Naive thymus-derived CD4-positive, alpha-beta T cell (primary cell): Measurements from ENCODE around the gene ZNF521. TPM values are rescaled to one million over a fixed set of nuclear protein-coding genes. Genes with fewer than 3 reads are reported as not detected.

ENCODE experiments used
- ATAC-seq: fragments of 150-1000 bp; cut with Tn5 transposase; 2 replicates; pipeline ENCODE4 v1.10.0; 2021; ENCODE audit warnings: mild to moderate bottlenecking, moderate library complexity
- CTCF ChIA-PET: fragments of 350-600 bp; sonication (Branson Sonifier 250); formaldehyde crosslinking; loops from one replicate; lab custom pipeline; 2021; ENCODE audit warnings: antibody characterized with exemption; lab: Charles Lee
- POLR2A ChIA-PET: fragments of 350-600 bp; sonication (Branson Sonifier 250); formaldehyde crosslinking; loops from one replicate; lab custom pipeline; 2021; ENCODE audit warnings: antibody characterized with exemption, inconsistent platforms; lab: Charles Lee
- DNase-seq, 9 donors: peaks; one replicate each; pipeline versions ENCODE4 v3.0.0 to v3.0.0-alpha.2; 2020 to 2022; ENCODE audit warnings: mixed read lengths in 1 of 9
- H3K27ac ChIP-seq: one replicate; pipeline ENCODE4 v1.7.0; 2013; ENCODE audit warnings: mild to moderate bottlenecking, low read depth, low read length, moderate library complexity
- H3K27me3 ChIP-seq, 2 donors: one replicate each; pipeline ENCODE4 v1.7.0; 2013; ENCODE audit warnings: low read length in 2 of 2, mild to moderate bottlenecking in 2 of 2, moderate library complexity in 2 of 2; ENCODE audit not compliant: control insufficient read depth in 2 of 2, insufficient read depth in 2 of 2
- H3K36me3 ChIP-seq, 3 experiments: 1 replicate in 2 of 3; 2 replicates in 1 of 3; pipeline ENCODE4 v1.7.0; 2013; ENCODE audit warnings: low read length in 3 of 3, mild to moderate bottlenecking in 3 of 3, moderate library complexity in 1 of 3; ENCODE audit not compliant: insufficient read depth in 3 of 3, control insufficient read depth in 2 of 3
- H3K4me1 ChIP-seq, 2 donors: one replicate each; pipeline ENCODE4 v1.7.0; 2013; ENCODE audit warnings: low read length in 2 of 2, mild to moderate bottlenecking in 2 of 2, moderate library complexity in 1 of 2; ENCODE audit not compliant: control insufficient read depth in 2 of 2, insufficient read depth in 2 of 2
- H3K4me3 ChIP-seq: 2 replicates; pipeline ENCODE4 v1.7.0; 2013; ENCODE audit warnings: mild to moderate bottlenecking, low read length
- H3K9me3 ChIP-seq, 3 experiments: 1 replicate in 2 of 3; 2 replicates in 1 of 3; pipeline ENCODE4 v1.7.0; 2013; ENCODE audit warnings: low read length in 3 of 3; ENCODE audit not compliant: control insufficient read depth in 2 of 3
- H3K27ac Mint-ChIP-seq, 9 donors: one replicate each; pipeline ENCODE4 v1.8.0; 2020 to 2022; ENCODE audit warnings: mixed read lengths in 9 of 9, mild to moderate bottlenecking in 8 of 9, moderate library complexity in 5 of 9, inconsistent platforms in 2 of 9
- H3K27me3 Mint-ChIP-seq, 5 donors: one replicate each; pipeline ENCODE4 v1.8.0; 2021 to 2022; ENCODE audit warnings: mixed read lengths in 5 of 5, mild to moderate bottlenecking in 1 of 5
- H3K36me3 Mint-ChIP-seq, 5 donors: one replicate each; pipeline ENCODE4 v1.8.0; 2020 to 2022; ENCODE audit warnings: mixed read lengths in 5 of 5, mild to moderate bottlenecking in 3 of 5, inconsistent platforms in 1 of 5
- H3K4me1 Mint-ChIP-seq, 7 donors: one replicate each; pipeline ENCODE4 v1.8.0; 2020 to 2022; ENCODE audit warnings: mixed read lengths in 7 of 7, mild to moderate bottlenecking in 3 of 7, inconsistent platforms in 1 of 7
- H3K4me3 Mint-ChIP-seq, 10 donors: one replicate each; pipeline ENCODE4 v1.8.0; 2020 to 2022; ENCODE audit warnings: mild to moderate bottlenecking in 10 of 10, mixed read lengths in 10 of 10, moderate library complexity in 6 of 10, inconsistent platforms in 2 of 10
- H3K9me3 Mint-ChIP-seq, 11 donors: one replicate each; pipeline ENCODE4 v1.8.0; 2020 to 2022; ENCODE audit warnings: mixed read lengths in 11 of 11, mild to moderate bottlenecking in 4 of 11, inconsistent platforms in 1 of 11, moderate library complexity in 1 of 11
- intact Hi-C, 2 donors: fragments of 100-400 bp; cut with micrococcal nuclease; formaldehyde crosslinking; loops; one replicate each; pipeline ENCODE4 v1.15.1; 2023
- polyA plus RNA-seq, 2 donors: library from polyadenylated mRNA; unstranded; fragments of 300-500 nt; fragmentation: Illumina TruSeq; gene quantifications; one replicate each; pipeline ENCODE4 v1.2.3, GENCODE V29; 2021
- total RNA-seq, 6 experiments: library from RNA in 5 of 6; stranded (reverse) in 5 of 6; gene quantifications; 1 replicate in 5 of 6; 2 replicates in 1 of 6; pipeline ENCODE4 v1.2.3 and lab custom pipeline; 2021 to 2026

ZNF521 gene
- total and polyA plus RNA-seq, 7 experiments from 2014 or later: 1.1 to 4.4 TPM; not detected in 5

DNA sequence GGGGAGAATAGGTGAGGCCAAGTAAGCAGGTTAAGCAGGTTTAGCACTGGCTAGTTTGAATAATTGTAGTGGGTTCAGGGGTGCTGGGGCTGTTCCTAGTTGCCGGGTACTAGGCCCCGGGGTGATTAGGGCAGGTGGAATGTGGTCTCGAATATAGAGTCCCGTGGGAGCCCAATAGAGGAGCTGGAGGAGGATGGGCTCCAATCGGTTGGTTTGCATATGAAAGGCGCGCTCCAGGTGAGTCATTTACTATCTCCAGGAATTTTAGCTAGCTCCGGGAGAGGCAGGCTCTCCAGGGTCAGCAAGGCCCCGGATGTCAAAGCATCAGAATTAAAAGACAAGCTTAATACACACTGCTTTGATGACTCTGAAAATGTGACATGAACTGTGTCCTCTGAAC is 304.0 kb downstream of the ZNF521 start:
- Histone ChIP-seq H3K36me3 (no peaks in the 10 kb centered on the region), H3K4me1 (no peaks in the 10 kb centered on the region), H3K9me3 (no peaks in the 10 kb centered on the region), H3K27ac (no peak overlapping the region), H3K4me3 (no peak overlapping the region), H3K27me3 (no peaks in the 10 kb centered on the region)
- H3K36me3 Mint-ChIP-seq: no peaks in the 10 kb centered on the region
- POLR2A ChIA-PET: no interaction called here
- H3K27ac Mint-ChIP-seq: no peak overlapping the region
- H3K9me3 Mint-ChIP-seq: peaks cover 0 to 4% (median 0%) of the 10 kb centered on the region in 11 donors
- peaks cover 0 to 12% (median 0%) of the 10 kb centered on the region in 5 donors for H3K27me3 Mint-ChIP-seq
- DNase-seq (no peak), ATAC-seq (no peak)
- intact Hi-C loops: no loop called here
- no peaks in the 10 kb centered on the region for H3K4me1 Mint-ChIP-seq
- CTCF ChIA-PET: no interaction called here
- no peak overlapping the region for H3K4me3 Mint-ChIP-seq

DNA sequence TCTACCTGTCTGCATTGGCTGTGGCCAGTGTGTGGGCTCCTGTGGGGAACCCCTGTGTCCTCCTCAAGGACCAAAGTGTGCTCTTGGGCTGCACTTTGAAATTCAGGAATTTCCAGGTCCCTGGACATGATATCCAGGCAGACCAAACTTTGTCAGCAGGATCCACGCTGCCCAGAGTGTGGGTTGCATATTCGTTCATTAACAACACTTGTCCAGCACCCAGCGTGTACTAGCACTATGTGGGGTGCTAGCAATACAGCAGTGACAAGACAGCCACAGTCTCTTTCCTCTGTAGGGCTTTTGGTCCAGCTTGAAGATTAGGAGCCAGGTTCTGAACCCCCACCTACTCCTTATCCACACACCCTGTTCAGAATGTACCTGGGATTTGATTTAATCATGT is 304.5 kb downstream of the ZNF521 start:
- DNase-seq (no peak), ATAC-seq (no peak)
- no peak overlapping the region for H3K4me3 Mint-ChIP-seq
- no peaks in the 10 kb centered on the region for H3K9me3 ChIP-seq
- intact Hi-C loops: no loop called here
- H3K36me3 ChIP-seq: no peaks in the 10 kb centered on the region
- no peak overlapping the region for H3K27ac Mint-ChIP-seq
- peaks cover 0 to 6% (median 0%) of the 10 kb centered on the region in 11 donors for H3K9me3 Mint-ChIP-seq
- H3K27me3 Mint-ChIP-seq: peaks cover 0 to 12% (median 0%) of the 10 kb centered on the region in 5 donors
- H3K27me3 ChIP-seq: no peaks in the 10 kb centered on the region
- no peak overlapping the region for H3K4me3 ChIP-seq
- no peak overlapping the region for H3K27ac ChIP-seq
- H3K4me1 ChIP-seq: no peaks in the 10 kb centered on the region
- CTCF ChIA-PET: no interaction called here
- H3K4me1 Mint-ChIP-seq: no peaks in the 10 kb centered on the region
- no peaks in the 10 kb centered on the region for H3K36me3 Mint-ChIP-seq
- POLR2A ChIA-PET: no interaction called here

DNA sequence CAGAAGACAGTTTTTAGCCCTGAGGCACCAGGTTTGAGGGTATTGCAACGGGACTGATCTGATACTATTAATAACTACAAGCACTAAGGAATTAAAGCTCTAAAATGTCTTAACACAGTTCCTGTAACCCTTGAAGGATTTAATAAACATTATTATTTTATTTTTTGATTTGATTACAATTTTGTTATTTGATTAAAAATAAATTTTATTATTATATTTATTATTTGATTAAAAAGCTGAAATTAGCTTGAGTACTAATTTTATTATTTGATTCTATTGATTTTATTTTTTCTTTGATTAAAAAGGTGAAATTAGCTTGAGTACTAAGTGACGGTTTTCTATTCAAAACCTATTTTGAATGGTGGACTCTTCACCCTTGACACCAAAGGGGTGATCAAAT is 307.3 kb downstream of the ZNF521 start:
- POLR2A ChIA-PET: no interaction called here
- H3K36me3 Mint-ChIP-seq: no peaks in the 10 kb centered on the region

DNA sequence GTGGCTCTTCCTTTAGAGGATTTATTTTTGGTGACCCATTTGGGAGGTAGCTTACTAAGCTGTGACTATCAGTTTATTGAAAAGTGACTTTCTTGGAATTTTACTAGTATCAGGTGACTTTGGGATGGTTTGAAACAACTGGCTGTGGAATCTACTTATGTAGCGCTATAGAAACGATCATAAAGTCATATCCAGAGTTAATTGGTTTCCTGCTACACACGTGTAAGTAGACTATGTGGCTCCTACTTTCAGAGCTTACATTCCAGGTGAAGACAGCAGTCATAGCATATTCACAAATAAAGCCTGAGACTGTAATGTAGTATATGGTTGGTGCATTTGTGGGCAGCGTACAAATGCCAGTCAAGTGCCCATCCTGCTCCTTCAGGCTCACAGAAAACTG is 308.9 kb downstream of the ZNF521 start:
- intact Hi-C loops: no loop called here
- DNase-seq: no peak
- Mint-ChIP-seq H3K27ac (no peak overlapping the region), H3K4me3 (no peak overlapping the region), H3K36me3 (no peaks in the 10 kb centered on the region), H3K27me3 (peaks cover 0 to 12% (median 5%) of the 10 kb centered on the region in 5 donors), H3K9me3 (peaks cover 0 to 7% (median 0%) of the 10 kb centered on the region in 11 donors), H3K4me1 (no peaks in the 10 kb centered on the region)
- H3K9me3 ChIP-seq: no peaks in the 10 kb centered on the region
- ChIA-PET CTCF (no interaction called here), POLR2A (no interaction called here)
- no peaks in the 10 kb centered on the region for H3K36me3 ChIP-seq
- no peak overlapping the region for H3K27ac ChIP-seq
- no peaks in the 10 kb centered on the region for H3K27me3 ChIP-seq
- no peak for ATAC-seq
- H3K4me3 ChIP-seq: no peak overlapping the region
- H3K4me1 ChIP-seq: no peaks in the 10 kb centered on the region

More for the DNA sequence above, 307.3 kb downstream of the ZNF521 start:
- Mint-ChIP-seq H3K27me3 (peaks cover 0 to 12% (median 2%) of the 10 kb centered on the region in 5 donors), H3K27ac (no peak overlapping the region), H3K4me1 (no peaks in the 10 kb centered on the region), H3K4me3 (no peak overlapping the region), H3K9me3 (peaks cover 0 to 7% (median 0%) of the 10 kb centered on the region in 11 donors)
- intact Hi-C loops: no loop called here
- Histone ChIP-seq H3K27ac (no peak overlapping the region), H3K4me3 (no peak overlapping the region), H3K9me3 (no peaks in the 10 kb centered on the region), H3K36me3 (no peaks in the 10 kb centered on the region), H3K27me3 (no peaks in the 10 kb centered on the region), H3K4me1 (no peaks in the 10 kb centered on the region)
- ATAC-seq: no peak
- DNase-seq: no peak
- CTCF ChIA-PET: interaction anchor here (0.5 kb wide), 1 partner anchor 841 kb away, joined by 3 read pairs; no protein-coding TSS in a partner anchor

DNA sequence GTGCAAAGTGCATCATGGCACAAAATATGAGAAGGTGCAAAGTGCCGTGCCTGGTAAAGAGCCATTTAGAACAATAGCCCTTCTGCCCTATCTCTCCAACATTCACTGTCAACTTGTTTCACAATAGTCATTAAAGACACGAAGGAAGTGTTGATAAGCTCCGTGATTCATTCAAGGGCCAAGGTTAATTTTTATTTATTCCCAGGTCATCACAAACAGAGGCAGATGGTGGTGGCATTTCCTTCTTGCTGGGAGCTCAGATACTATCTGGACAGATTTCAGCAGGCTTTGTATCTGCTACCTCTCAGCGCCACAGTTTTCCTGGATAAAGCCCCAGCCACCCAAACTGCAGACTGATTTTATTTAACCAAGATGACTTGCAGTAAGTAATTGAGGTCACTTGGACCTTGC is 309.3 kb downstream of the ZNF521 start:
- ChIA-PET CTCF (no interaction called here), POLR2A (no interaction called here)
- Mint-ChIP-seq H3K4me1 (no peaks in the 10 kb centered on the region), H3K36me3 (no peaks in the 10 kb centered on the region), H3K27me3 (peaks cover 0 to 12% (median 5%) of the 10 kb centered on the region in 5 donors), H3K9me3 (peaks cover 0 to 7% (median 0%) of the 10 kb centered on the region in 11 donors), H3K4me3 (no peak overlapping the region), H3K27ac (no peak overlapping the region)
- intact Hi-C loops: no loop called here
- Histone ChIP-seq H3K36me3 (no peaks in the 10 kb centered on the region), H3K4me1 (no peaks in the 10 kb centered on the region), H3K27me3 (no peaks in the 10 kb centered on the region), H3K4me3 (no peak overlapping the region), H3K27ac (no peak overlapping the region), H3K9me3 (no peaks in the 10 kb centered on the region)
- no peak for ATAC-seq
- DNase-seq: no peak

DNA sequence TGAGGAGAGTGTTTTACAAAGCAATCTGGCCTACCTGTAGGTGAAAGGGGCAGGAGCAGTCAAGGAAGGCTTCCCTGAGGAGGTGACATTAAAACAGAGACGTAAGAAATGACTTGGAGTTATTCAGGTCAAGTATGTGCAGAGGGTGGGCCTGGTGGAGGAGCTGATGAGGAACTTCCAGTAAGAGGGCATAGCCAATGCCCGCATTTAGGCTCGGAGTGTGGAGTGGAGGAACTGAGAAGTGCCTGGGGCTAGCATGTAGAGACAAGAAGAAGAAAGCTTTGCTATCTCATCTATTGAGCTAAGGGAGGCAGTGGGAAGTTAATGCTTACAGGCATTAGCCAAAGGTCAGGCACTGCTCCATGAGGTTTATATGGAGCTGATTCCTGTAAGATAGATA is 312.2 kb downstream of the ZNF521 start:
- CTCF ChIA-PET: no interaction called here
- H3K27me3 Mint-ChIP-seq: peaks cover 0 to 22% (median 7%) of the 10 kb centered on the region in 5 donors
- intact Hi-C loops: no loop called here
- no peak overlapping the region for H3K27ac Mint-ChIP-seq
- Histone ChIP-seq H3K27ac (no peak overlapping the region), H3K4me1 (no peaks in the 10 kb centered on the region), H3K9me3 (no peaks in the 10 kb centered on the region), H3K27me3 (no peaks in the 10 kb centered on the region), H3K36me3 (no peaks in the 10 kb centered on the region), H3K4me3 (no peak overlapping the region)
- DNase-seq (no peak), ATAC-seq (no peak)
- H3K36me3 Mint-ChIP-seq: no peaks in the 10 kb centered on the region
- peaks cover 0 to 14% (median 0%) of the 10 kb centered on the region in 11 donors for H3K9me3 Mint-ChIP-seq
- H3K4me1 Mint-ChIP-seq: no peaks in the 10 kb centered on the region
- no peak overlapping the region for H3K4me3 Mint-ChIP-seq
- POLR2A ChIA-PET: no interaction called here

DNA sequence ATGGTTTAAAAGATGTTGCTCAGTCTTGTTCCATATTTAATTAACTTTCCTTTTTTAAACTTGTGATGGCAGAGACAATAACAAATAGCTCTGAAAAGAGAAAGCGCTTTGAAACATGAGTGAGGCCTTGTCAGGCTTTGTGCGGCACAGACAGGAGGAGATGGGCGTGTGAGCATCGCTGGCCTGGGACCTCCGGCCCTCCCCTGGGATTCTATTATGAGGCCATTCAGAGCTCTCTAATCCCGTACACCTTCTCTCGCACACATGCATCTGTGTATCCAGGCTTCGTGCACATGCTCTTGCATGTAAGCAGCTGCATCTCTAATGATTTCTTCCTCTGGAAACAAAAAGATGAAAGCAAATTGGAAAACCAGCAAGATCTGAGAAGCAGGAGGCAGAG is 313.7 kb downstream of the ZNF521 start:
- H3K27ac ChIP-seq: no peak overlapping the region
- ATAC-seq (no peak), DNase-seq (no peak)
- H3K36me3 ChIP-seq: no peaks in the 10 kb centered on the region
- no peaks in the 10 kb centered on the region for H3K27me3 ChIP-seq
- Mint-ChIP-seq H3K4me1 (no peaks in the 10 kb centered on the region), H3K27ac (no peak overlapping the region), H3K4me3 (no peak overlapping the region), H3K36me3 (no peaks in the 10 kb centered on the region), H3K9me3 (peaks cover 0 to 12% (median 0%) of the 10 kb centered on the region in 11 donors), H3K27me3 (peaks cover 0 to 13% (median 5%) of the 10 kb centered on the region in 5 donors)
- ChIA-PET POLR2A (no interaction called here), CTCF (no interaction called here)
- intact Hi-C loops: no loop called here
- H3K4me1 ChIP-seq: no peaks in the 10 kb centered on the region
- no peak overlapping the region for H3K4me3 ChIP-seq
- H3K9me3 ChIP-seq: no peaks in the 10 kb centered on the region
